Stimulated activated CD8-positive, alpha-beta memory T cell treated with anti-CD3 and anti-CD28 coated beads, Interleukin-12 subunit alpha, Interleukin-12 subunit beta, amount 100 ng/mL, for 4 hours (primary cell): ENCODE results near the gene KY.

ENCODE experiments used
- DNase-seq: peaks from one replicate; pipeline ENCODE4 v3.0.0-alpha.2; 2020; ENCODE audit warnings: low read depth

KY gene

GRCh38 chr3:134619301-134619615, 31.6 kb downstream of the KY start:
- DNase-seq: no peak

GRCh38 chr3:134618478-134619300, 32.1 kb downstream of the KY start:
- DNase-seq: no peak

GRCh38 chr3:134617608-134618477, 33.0 kb downstream of the KY start:
- no peak for DNase-seq

GRCh38 chr3:134615743-134616142, 35.1 kb downstream of the KY start:
- DNase-seq: no peak

- DNase-seq: no peak
Observed at GRCh38 chr3:134614955-134615354, 35.9 kb downstream of the KY start.

GRCh38 chr3:134613006-134613520, 37.8 kb downstream of the KY start:
- no peak for DNase-seq

- no peak for DNase-seq
Observed at GRCh38 chr3:134611516-134611915, 39.3 kb downstream of the KY start.

- DNase-seq: no peak
Observed at GRCh38 chr3:134610432-134611385, 40.1 kb downstream of the KY start.

- DNase-seq: no peak
Observed at GRCh38 chr3:134609821-134610431, 40.9 kb downstream of the KY start.

GRCh38 chr3:134608771-134609435, 41.9 kb downstream of the KY start:
- no peak for DNase-seq

GRCh38 chr3:134608023-134608770, 42.6 kb downstream of the KY start:
- no peak for DNase-seq

- DNase-seq: no peak
Observed at GRCh38 chr3:134607054-134608022, 43.5 kb downstream of the KY start.

GRCh38 chr3:134606033-134607025, 44.5 kb downstream of the KY start:
- DNase-seq: no peak

GRCh38 chr3:134605556-134605955, 45.3 kb downstream of the KY start:
- no peak for DNase-seq

GRCh38 chr3:134603956-134604355, 46.9 kb downstream of the KY start:
- DNase-seq: no peak

GRCh38 chr3:134603480-134603879, 47.3 kb downstream of the KY start:
- no peak for DNase-seq

- no peak for DNase-seq
Observed at GRCh38 chr3:134602440-134602814, 48.4 kb downstream of the KY start.
